Suprapubic skin (tissue), 3 donors: ENCODE measurements around the gene NSD1.

Experiments
- CTCF ChIP-seq, 2 donors: fragments of 200-600 bp in 1 of 2; fragments of 450-650 bp in 1 of 2; sonication (generic) in 1 of 2; IDR thresholded peaks; one replicate each; pipeline ENCODE4 v1.5.1; 2016 to 2019; ENCODE audit warnings: antibody characterized with exemption in 2 of 2, mild to moderate bottlenecking in 1 of 2, moderate library complexity in 1 of 2
- POLR2AphosphoS5 ChIP-seq, 3 donors: sonication (generic); formaldehyde crosslinking; IDR thresholded peaks; one replicate each; pipeline ENCODE4 v1.6.1; 2017; ENCODE audit warnings: antibody characterized with exemption in 3 of 3

GRCh38 chr5:177307544-177308363, 174.2 kb downstream of the NSD1 start:
- TF ChIP-seq CTCF (IDR thresholded peaks at IDR 0.05) = no peak
- no peak for TF ChIP-seq POLR2AphosphoS5 (IDR thresholded peaks at IDR 0.05)
